GM10248 (cell line): Measurements from ENCODE around the gene COG5.

Experiments
- CTCF ChIA-PET: fragments of 300-600 bp; sonication (Branson Sonifier 250); formaldehyde crosslinking; extraction: SDS; loops from one replicate; lab custom pipeline; 2021; ENCODE audit warnings: antibody characterized with exemption; lab: Yijun Ruan, JAX
- POLR2A ChIA-PET: fragments of 350-650 bp; sonication (Branson Sonifier 250); formaldehyde crosslinking; extraction: SDS; loops from one replicate; lab custom pipeline; 2020; ENCODE audit warnings: antibody characterized with exemption; lab: Yijun Ruan, JAX
- DNase-seq: peaks from one replicate; pipeline ENCODE4 v3.0.0; 2012; ENCODE audit errors: extremely low spot score
- TF ChIP-seq, protein P1 (sequence below): IDR thresholded peaks from 2 replicates; pipeline ENCODE4 v1.5.1; 2012; ENCODE audit warnings: mild to moderate bottlenecking, low read depth; ENCODE audit errors: extremely low read depth, missing control alignments, control extremely low read depth

Gene COG5

DNA sequence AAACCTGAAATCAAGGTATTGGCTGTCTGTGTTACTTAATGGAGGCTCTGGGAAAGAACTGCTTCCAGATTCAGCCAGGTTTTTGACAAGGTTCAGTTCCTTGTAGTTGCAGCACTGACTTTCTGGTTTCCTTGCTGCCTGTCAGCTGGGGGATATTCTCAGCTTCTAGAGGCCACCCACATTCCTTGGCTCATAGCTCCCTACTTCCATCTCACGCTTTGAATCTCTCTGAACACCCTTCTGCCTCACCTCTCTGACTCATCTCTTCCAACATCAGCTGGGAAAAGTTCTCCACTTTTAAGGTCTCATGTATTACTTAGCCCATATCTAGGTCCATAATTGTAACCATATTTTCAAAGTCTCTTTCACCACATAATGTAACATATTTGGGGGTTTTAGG is 116.7 kb downstream of the COG5 start:
- TF ChIP-seq, protein P1, sequence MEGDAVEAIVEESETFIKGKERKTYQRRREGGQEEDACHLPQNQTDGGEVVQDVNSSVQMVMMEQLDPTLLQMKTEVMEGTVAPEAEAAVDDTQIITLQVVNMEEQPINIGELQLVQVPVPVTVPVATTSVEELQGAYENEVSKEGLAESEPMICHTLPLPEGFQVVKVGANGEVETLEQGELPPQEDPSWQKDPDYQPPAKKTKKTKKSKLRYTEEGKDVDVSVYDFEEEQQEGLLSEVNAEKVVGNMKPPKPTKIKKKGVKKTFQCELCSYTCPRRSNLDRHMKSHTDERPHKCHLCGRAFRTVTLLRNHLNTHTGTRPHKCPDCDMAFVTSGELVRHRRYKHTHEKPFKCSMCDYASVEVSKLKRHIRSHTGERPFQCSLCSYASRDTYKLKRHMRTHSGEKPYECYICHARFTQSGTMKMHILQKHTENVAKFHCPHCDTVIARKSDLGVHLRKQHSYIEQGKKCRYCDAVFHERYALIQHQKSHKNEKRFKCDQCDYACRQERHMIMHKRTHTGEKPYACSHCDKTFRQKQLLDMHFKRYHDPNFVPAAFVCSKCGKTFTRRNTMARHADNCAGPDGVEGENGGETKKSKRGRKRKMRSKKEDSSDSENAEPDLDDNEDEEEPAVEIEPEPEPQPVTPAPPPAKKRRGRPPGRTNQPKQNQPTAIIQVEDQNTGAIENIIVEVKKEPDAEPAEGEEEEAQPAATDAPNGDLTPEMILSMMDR = no peak
- ChIA-PET POLR2A (no interaction called here), CTCF (interaction anchor here (0.7 kb wide), 1 partner anchor 8 kb away, joined by 3 read pairs; no protein-coding TSS in a partner anchor)
- no peak for DNase-seq

DNA sequence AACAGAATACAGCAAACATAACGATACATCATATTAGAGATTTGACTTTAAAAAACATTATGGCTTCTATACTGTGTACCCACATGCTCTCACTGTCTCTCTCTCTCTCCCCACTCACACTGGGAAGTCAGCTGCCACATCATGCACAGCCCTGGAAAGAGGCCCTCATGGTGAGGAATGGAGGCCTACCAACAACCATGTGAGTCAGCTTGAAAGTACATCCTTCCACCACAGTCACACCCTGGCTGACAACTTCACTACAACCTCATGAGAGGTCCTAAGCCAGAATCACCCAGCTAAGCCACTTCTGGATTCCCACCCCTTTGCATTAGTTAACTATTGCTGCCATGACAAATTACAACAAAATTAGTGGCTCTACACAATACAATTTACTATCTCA is 117.2 kb downstream of the COG5 start:
- DNase-seq = no peak
- POLR2A ChIA-PET = no interaction called here
- CTCF ChIA-PET = interaction anchor here (0.7 kb wide), 1 partner anchor 9 kb away, joined by 3 read pairs; no protein-coding TSS in a partner anchor
- TF ChIP-seq, protein P1 = no peak

DNA sequence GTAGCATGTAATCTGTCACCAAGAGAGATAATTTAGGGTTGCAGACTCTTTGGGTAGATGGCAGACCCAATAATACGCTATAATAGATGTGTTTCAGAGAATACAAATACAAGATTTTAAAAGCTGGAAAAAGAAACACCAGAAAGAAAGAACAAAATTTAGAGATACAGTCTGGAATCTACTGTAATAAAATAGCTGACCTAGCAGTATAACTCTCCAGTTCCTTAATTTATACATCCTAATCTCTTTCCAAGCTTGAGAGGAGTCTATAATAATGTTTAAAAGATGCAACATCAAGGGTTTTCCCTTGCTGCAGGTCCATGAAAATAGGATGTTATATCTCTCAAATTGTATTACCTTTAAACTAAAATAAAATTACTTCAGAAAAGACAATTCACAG is 121.0 kb downstream of the COG5 start:
- POLR2A ChIA-PET = no interaction called here
- CTCF ChIA-PET = interaction anchor here (0.7 kb wide), 1 partner anchor 50 kb away, joined by 3 read pairs; no protein-coding TSS in a partner anchor
- DNase-seq = no peak
- TF ChIP-seq, protein P1 = no peak

DNA sequence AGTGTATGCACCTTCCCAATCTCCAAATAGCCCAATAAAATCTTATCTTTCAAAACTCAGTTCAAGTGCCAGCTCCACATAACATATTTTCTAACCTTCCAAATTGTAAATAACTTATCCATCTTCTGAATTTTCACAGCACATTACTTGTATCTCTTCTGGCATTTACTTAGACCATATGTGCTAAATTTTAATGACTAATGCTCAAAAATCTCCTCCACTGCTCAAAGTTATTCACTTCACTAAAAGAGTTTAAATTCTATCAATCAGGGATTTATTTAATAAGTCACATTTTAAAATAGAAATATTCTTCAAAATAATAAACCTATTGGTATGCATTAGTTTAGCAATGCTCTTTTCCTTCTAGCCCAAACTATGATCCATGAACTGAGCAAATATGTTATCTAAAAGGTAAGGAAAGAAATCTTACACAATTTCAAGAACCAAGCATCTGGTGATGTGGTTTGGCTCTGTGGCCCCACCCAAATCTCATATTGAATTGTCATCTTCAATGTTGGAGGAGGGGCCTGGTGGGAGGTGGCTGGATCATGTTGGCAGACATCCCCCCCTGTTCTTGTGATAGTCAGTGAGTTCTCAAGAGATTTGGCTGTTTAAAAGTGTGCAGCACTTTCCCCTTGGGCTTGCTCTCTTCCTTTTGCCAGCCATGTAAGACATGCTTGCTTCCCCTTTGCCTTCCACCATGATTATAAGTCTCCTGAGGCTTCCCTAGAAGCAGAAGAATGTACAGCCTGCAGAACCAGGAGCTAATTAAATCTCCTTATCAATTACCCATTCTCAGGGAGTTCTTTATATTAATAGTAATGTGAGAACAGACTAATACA is 121.9 kb downstream of the COG5 start:
- no peak for DNase-seq
- POLR2A ChIA-PET = no interaction called here

DNA sequence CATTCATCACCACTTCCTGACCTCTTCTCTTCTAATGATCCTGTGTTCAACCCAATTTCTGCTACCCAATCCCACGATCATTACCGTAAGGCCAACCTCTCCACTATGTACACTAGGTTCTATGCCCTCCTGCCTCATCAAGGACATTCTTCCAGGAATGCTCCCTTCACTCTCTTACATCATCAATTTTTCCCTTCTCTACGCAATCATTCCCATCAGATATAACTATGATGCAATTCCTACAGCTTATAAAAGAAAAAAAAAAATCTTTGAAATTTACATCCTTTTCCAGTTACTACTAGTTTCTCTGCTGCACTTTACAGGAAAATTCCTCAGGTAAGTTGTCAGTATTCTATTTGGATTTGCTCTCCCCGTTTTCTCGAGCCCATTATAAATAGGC is 124.7 kb downstream of the COG5 start:
- DNase-seq = no peak
- TF ChIP-seq, protein P1 = no peak
- ChIA-PET POLR2A (no interaction called here), CTCF (interaction anchor here (1.1 kb wide), 1 partner anchor 25 kb away, joined by 5 read pairs; no protein-coding TSS in a partner anchor)

More for the DNA sequence above, 121.9 kb downstream of the COG5 start:
- TF ChIP-seq, protein P1 = no peak
- CTCF ChIA-PET = interaction anchor here (0.7 kb wide), 1 partner anchor 50 kb away, joined by 3 read pairs; no protein-coding TSS in a partner anchor

DNA sequence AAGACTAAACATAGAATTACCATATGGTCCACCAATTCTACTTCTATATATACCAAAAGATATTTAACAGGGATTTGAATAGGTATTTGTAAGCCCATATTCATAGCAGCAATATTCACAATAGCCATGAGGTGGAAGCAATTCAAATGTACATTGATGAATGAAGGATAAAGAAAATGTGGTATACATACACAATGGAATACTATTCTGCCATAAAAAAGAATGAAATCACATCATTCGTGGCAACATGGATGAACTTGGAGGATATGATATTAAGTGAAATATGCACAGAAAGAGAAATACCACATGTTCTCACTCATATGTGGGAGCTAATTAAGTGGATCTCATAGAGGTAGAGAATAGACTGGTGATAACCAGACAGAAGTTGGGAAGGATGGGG is 128.0 kb downstream of the COG5 start:
- CTCF ChIA-PET = no interaction called here
- TF ChIP-seq, protein P1 = no peak
- DNase-seq = no peak
- POLR2A ChIA-PET = no interaction called here
